ENCODE results near the gene SPAG6.

SPAG6 gene

DNA sequence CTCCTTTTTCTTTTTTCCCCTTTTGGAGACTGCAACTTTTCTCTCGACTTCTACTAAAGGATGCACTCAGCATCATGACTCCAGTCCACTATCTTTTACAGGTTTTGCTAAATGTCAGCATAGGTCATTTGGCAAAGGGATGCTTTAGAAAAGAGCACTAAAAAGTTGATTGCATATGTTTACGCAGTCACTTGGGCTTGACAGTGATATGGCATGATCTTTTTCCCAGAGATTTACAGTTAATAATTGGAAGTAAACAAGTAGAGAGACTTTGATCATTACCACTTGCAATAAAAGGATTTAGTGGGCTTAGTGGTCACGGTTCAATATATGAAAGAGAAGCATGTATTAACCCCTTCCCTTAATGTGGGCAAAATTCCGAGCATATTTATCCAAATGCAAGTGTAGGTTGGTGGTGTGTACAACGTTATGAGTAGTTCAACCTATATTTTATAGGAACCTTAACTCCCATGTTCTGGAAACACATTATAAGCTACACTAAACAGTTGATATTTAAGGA is 22.6 kb upstream of the SPAG6 start:
- no peak for DNase-seq

DNA sequence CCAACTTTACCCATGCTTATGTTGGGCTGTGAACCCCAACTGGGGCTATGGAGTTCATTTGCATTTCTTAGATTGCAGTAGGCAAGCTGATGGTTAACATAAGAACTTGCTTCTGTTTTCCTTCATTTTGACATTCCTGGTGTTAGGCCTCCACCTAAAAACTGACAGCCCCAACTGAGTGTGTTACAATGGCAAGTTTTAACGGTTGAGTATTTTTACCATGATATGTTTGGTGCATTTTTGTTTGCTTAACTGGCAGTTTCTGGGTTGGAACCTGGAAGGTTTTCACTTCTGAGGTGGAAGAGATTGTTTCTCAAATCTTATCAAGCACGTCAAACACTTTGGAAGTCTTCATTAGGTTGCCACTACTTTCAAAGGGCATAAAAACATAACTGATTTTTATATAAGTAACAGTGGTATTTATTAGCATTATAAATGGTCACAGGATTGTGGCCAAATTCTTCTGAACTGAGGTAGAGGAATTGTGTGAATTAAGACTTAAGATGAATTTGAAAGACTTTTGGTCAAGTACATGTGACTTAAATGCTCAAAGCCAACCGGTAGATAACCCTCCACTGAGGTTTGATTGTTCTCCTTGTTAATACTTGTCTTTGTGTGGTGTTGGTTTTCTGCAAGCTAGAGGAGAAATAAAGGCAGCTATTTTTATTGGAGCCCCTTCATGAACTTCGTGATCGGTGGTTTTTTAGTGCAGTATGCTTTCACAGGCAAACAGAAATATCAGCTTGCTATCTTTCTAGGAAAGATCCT is 21.6 kb upstream of the SPAG6 start:
- DNase-seq, result no peak

DNA sequence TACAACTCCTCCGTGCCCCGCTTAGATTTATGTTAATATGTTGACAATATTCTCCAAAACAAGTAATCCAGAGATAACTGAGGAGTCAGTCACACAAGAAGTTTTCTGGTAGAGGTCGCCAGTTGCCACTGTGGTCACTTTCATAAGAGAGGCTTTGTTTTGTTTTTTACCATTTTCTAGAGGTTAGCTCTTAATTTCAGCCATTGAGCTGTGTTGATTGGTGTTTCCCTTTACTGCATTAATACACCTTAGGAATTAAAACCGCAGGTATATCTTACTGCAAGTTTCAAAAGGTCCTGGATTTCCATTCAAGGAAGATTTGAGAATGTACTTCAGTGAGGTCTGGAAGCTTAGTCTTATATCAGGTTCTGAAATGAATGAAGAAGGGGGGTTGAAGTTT is 20.9 kb upstream of the SPAG6 start:
- no peak for DNase-seq

GRCh38 chr10:22324893-22325271 is 20.4 kb upstream of the SPAG6 start:
- no peak for DNase-seq

GRCh38 chr10:22325272-22326144 is 19.8 kb upstream of the SPAG6 start:
- DNase-seq, result peak; percentile 84

DNA sequence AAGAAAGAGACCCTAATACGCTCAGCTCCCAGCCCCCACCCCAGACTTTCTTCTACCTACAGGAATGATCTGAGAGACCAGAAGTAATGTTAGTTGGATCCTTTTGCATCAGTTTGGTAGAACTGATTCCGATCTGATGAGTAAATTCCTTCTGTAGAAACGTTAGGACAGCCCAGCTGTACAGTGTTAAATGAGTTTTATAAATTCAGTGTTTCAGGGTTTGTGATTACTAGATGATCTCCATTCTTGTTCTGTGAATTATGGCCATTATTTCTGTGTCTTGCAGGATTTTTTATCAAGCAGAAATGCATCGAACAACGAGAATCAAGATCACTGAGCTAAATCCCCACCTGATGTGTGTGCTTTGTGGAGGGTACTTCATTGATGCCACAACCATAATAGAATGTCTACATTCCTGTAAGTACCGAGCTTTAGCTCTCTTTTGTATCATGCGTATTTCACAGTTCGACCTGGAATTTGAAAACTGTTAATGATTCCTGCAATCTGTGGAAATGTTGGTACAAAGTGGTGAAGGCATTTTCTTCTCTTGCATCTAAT is 19.1 kb upstream of the SPAG6 start:
- no peak for DNase-seq

DNA sequence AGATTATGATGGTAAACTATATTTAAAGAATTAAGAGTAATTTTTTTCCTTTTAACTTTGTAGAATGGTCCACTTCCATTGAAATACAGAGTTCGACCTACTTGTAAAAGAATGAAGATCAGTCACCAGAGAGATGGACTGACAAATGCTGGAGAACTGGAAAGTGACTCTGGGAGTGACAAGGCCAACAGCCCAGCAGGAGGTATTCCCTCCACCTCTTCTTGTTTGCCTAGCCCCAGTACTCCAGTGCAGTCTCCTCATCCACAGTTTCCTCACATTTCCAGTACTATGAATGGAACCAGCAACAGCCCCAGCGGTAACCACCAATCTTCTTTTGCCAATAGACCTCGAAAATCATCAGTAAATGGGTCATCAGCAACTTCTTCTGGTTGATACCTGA is 16.1 kb upstream of the SPAG6 start:
- DNase-seq, result no peak

DNA sequence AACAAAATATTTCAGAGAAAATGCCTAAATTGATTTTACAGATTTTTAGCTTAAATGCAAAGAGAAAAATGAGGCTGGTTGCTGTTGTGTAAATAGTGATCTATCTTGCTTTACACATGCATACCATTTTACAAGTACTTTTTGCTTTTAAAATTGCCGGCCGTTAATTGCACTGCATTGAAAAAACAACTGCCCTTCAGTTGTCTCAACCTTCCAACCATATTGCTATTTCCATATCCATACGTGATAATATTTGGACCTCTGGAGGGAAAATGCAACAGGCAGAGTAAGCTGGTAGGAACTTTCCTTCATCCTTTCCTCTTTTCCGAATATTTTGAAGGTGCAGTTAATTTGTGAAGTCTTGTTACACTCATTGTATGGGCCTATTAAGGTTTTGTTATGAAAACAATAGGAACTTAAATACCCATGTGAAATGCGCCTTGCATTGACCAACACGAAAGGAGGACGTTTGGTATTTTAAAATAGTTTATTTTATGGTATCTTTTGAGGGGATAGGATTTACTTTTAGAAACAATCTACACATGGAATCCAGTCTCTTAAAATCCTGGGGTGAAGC is 13.1 kb upstream of the SPAG6 start:
- no peak for DNase-seq

DNA sequence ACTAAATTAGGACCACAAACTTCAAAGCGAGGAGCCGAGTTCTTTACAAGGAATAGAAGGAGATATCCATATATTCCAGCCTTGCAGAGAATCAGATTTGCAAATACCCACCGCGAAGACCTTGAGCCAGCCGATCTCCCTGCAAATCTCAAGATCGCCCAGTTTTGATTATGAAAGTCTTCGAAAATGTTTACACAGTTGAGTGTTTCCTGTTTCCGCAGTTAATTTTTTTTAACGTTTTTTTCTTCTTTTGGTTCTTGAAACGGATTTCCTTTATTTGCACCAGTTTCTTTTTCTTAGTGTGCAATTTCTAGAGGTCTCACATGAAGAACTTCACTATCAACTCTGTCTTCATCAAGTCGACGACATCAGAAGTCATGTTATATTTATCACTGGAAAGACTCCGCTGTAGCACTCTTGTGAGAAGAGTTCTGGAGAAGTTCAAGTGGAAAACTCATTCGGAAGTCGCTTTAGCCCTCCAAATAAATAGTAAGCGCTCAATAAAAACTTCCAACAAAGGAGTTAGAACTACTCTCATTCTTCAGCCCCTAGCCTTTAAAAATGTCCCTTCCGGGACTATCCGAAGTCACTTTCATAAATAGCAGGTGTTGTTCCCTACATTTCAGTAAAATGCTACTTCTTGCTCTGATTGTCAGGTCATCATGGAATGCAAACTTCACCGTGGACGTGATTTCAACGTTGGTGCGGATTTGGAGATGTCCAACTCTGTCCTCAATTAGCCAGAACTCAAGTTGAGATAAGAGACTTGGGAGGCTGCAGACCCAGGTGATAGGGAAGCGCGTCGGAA is 11.9 kb upstream of the SPAG6 start:
- DNase-seq, result no peak

- no peak for DNase-seq
These were observed 11.4 kb upstream of the SPAG6 start for GRCh38 chr10:22333975-22334282.

DNA sequence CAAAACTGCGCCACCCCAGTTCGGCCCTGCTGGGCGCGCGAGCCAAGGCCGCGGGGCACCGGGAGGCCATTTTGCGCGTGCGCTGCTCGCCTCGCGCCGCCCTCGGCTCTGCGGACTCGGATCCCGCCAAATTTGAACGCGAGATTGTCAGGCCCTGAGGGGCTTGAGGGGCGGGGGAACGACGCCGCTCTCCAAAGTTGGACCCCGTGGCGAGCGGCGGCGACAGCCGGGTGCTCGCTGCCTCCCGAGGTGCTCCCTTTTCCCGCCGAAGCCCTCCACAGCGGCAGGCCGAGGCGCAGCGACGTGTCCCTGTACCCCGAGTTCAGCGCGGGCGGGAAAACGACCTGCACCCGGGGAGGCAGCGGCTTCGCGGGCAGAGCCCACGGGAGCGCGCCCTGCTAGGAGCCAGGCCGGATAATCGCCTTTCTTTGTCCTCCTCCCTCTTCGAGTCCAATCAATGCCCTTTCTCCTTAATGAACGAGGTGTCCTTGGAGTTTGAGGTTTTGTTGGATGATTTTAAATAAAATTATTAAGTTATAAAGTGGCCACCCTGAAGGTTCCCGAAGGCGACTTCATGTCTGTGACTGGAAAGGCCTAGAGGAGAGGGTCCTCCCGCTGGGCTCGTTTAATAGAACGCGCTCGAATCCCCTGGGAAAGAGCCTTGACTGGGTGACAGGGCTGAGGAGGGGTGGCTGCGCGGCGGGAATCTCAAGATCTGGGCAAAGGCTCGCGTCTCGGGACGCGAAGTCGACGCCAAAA is 10.7 kb upstream of the SPAG6 start:
- DNase-seq, result no peak

DNA sequence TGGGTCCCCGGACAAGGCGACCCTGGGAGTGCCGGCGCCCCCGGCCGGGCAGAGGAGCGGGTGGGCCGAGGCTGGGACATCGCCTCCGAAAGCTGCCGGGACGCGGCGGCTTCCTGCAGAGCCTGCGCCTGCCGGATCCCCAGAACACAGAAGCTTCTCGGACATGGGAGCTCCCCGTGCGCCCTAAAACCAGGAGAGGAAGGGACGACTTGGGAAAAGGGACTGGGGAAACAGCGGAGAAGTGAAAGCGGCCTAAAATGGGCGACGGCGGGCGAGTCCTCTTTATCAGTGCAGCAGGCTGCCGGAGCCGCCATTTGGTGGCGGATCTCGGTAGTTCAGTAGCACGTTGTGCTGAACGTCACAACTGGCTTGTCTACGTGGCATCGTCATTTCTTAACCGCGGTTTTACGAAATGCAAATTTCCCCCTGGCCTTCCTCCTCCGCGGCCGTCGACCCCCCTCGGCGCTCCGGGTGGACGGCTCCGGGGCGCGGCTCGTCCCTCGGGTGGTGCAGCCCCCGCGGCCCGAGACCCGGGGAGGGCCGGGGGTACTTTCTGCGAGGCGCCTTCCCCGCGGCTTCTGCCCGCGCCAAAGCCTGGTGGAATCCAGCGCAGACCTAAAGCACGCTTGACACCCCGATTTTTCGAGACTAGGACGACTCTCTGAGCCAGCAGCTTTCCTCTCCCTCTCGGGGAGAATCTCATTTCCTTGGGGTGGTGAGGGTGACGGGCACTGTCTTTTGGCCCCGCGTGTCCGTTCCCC is 9.9 kb upstream of the SPAG6 start:
- DNase-seq, result peak; percentile 85

DNA sequence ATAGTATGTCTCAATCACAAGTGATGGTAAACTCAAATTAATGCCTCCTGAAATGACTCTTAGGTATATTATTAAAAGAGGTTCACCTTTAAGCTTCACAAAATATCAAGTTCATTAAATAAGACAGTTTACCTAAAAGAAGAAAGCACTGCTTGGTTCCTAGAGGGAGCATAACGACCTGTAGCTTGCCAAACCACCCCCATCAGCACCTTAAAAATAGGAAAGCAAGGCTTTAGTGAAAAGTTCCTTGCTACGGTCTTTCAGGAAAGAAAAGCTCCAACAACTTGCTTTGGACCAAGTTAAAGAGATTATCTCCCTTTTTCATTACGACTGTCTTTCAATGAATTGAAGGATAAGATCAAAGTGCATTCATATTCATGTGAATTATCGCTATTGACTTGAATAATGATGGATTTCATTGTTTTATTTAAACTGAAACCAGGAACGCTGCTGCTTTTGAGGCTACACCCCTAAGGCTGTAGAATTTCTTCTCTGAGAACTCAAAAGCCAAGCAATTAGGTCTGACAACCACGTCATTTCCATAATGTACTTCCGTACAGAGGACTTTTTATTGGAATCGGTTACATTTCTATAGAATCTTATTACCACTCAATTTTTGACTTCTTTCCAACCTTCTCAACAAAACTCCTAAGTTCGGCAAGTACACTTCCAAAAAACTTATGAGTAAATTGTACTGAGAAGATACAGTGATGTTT is 7.0 kb upstream of the SPAG6 start:
- DNase-seq, result no peak

GRCh38 chr10:22338931-22339330 is 6.4 kb upstream of the SPAG6 start:
- no peak for DNase-seq

GRCh38 chr10:22339761-22340328 is 5.5 kb upstream of the SPAG6 start:
- no peak for DNase-seq

DNA sequence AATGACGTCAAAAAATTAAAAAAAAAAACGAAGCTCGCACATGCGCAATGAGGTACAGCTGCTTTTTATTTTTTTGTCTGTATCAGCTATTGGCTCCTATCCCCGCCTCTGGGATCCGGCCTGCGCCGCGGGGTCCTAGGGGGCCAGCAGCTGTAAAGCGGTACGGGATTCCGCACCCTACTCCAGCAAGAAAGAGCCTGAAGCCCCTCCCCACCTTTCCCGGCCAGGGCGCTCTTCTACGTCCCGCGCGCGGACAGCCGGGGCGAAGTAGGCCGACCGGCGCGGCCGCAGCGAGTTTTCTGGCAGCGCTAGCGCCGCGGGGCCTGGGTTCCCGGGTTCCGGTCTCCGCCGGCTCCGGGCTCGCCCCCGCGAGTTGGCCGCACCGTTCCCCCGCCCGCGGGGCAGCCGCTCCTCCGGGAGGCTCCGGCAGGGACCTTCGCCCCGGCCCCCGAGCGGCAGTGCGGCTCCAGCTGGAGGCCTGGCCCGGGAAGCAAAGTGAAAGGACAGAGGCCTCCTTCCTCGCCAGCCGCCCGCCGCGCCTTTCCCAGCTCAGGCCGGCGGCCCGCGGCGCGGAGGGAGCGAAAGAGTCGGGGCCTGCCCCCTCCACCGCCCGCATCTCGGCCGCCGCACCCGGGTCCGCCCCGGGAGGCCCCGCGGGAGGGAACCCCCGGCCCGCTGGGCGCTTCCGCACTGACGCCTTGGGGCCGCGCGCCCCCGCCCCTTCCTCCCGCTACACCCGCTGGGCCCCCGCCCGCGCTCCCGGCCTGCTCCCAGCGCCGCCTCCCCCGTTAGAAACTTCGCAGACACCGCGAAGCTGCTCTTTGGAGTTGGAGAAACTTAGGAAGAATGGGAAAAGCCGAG is 4.7 kb upstream of the SPAG6 start:
- peak; percentile 72 for DNase-seq

DNA sequence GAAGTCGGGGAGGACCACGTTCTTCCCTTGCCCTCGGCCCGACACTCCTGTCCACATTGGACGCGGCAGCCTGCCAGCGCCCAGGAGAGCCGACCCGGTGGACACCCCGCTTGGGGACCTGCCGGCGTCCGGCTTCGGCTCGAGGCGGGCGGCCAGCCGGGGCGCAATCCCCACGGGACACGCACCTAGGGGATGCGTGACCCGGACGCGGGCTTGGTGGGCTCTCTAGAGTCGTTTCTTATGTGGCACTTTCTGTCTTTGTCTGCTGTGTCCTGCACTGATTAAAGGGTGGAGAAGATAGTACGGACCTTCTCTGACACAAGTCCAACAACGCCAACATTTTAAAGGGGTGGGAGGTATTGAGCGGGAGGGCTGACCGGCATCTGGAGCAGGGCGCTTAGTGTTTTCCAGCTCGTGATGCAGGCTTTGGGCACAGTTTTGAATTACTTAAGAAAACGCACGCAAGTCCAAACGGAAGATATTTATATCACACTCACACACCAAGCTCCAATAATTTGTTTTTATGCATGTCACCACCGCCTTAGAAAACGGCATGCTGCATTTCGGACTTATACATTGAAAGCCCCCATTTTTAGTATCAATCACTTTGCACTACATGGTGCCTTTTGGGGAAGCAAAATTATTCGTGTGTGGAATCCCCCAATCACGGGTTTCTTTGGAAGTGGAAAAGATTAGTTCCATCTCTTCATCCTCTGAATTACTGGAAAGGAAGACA is 3.9 kb upstream of the SPAG6 start:
- no peak for DNase-seq

DNA sequence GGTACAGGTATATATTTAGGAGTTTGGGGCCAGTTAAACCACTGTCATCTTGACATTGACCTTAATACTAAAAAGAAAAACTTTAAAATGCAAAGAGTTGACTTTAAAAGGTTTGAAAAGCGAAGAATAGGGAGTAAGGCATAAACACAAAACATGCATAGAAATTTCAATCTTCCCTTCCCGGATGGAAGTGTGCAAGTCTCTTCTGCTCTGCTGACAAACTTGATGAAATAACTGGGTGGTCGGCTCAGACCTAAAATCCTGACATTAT is 3.4 kb upstream of the SPAG6 start:
- DNase-seq, result no peak

DNA sequence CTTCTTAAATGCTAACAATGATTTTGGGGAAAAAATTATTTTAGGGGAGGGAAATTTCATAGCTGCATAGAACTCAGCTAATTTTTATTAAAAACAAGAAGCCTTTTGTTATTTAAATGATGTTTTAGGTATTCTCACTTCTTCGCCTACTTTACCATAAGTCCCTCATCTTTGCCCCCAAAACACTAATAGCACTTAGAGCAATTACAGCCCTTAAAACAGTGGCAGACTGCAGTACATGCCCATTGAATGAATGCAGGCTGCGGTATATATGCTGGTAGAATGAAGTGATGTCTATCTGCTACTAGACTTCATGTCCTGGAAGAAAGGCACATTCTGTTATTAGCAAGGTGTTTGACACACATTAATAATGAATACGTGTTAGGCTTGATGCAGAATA is 2.9 kb upstream of the SPAG6 start:
- no peak for DNase-seq

Data from CD4-positive, alpha-beta T cell treated with Interleukin-15 for 1 hour (primary cell).